ENCODE measurements around the gene TREML4.

DNA sequence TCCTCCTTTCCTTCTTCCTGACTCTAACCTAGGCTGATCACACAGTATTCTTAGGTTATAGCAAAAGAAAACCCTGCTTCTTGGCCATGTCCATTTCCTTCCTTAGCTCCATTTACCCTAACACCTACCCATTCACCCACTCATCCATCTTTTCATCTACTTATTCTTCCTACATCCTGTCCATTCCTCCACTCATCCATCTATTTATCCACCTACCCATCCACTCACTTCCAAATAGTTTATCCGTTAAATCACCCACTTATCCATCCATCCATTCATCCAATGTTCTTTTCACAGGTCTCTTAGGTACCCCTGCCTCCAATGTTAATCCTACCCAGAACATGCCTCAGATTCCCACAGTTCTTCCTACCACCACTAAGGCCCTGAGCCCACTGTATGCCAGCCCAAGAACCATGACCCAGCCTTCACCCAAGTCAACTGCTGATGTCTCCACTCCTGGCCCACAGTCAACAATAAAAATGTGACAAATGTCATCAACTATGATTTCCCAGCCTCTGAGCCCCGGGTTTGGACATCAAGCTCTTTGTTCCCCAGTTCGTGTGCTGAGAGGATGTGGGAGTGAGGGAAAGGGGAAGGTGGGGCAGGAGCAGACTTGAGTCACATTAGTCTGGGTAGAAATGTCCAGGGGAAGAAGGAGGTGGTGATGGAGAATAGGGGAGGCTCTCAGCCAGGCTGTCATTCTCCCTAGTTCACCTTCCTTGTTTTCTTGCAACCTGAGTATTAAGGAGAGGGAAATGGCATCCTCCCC, 24.4 kb downstream of the TREML4 start:
- no peak for TF ChIP-seq POLR2A (IDR thresholded peaks at IDR 0.05; ENCODE audit: extremely low read depth, insufficient read length)
- TF ChIP-seq, protein P1, sequence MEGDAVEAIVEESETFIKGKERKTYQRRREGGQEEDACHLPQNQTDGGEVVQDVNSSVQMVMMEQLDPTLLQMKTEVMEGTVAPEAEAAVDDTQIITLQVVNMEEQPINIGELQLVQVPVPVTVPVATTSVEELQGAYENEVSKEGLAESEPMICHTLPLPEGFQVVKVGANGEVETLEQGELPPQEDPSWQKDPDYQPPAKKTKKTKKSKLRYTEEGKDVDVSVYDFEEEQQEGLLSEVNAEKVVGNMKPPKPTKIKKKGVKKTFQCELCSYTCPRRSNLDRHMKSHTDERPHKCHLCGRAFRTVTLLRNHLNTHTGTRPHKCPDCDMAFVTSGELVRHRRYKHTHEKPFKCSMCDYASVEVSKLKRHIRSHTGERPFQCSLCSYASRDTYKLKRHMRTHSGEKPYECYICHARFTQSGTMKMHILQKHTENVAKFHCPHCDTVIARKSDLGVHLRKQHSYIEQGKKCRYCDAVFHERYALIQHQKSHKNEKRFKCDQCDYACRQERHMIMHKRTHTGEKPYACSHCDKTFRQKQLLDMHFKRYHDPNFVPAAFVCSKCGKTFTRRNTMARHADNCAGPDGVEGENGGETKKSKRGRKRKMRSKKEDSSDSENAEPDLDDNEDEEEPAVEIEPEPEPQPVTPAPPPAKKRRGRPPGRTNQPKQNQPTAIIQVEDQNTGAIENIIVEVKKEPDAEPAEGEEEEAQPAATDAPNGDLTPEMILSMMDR (IDR thresholded peaks at IDR 0.05; ENCODE audit: low read depth, low read length), result no peak
- TF ChIP-seq, protein P2, sequence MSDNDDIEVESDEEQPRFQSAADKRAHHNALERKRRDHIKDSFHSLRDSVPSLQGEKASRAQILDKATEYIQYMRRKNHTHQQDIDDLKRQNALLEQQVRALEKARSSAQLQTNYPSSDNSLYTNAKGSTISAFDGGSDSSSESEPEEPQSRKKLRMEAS (IDR thresholded peaks at IDR 0.05; ENCODE audit: low read depth, low read length), result no peak

Data from NB4 (cell line).